GM12878 (cell line): ENCODE data around the gene SALL1.

Experiments
- EP300 ChIP-seq, 2 experiments: fragments of 150-350 bp in 1 of 2; IDR thresholded peaks; 2 replicates each; pipeline ENCODE4 v1.6.1; 2011 to 2012; ENCODE audit warnings: low read depth in 2 of 2, low read length in 2 of 2, borderline replicate concordance in 1 of 2, improper control_type of control experiment in 1 of 2, inconsistent platforms in 1 of 2; ENCODE audit not compliant: control insufficient read depth in 1 of 2
- JUNB ChIP-seq: IDR thresholded peaks from 2 replicates; pipeline ENCODE4 v1.6.1; 2016; ENCODE audit warnings: antibody characterized with exemption, mild to moderate bottlenecking
- TF ChIP-seq, protein P1 (sequence below), 3 experiments: IDR thresholded peaks in 2 of 3; conservative IDR thresholded peaks in 1 of 3; 2 replicates each; pipeline ENCODE4 v1.5.1; 2011; ENCODE audit warnings: low read depth in 3 of 3, low read length in 3 of 3, mild to moderate bottlenecking in 3 of 3, control low read depth in 2 of 3, moderate library complexity in 2 of 3, inconsistent platforms in 1 of 3, mixed read lengths in 1 of 3; ENCODE audit not compliant: control insufficient read depth in 2 of 3, insufficient read depth in 1 of 3; ENCODE audit errors: extremely low read depth in 1 of 3

- TF ChIP-seq, protein P1, sequence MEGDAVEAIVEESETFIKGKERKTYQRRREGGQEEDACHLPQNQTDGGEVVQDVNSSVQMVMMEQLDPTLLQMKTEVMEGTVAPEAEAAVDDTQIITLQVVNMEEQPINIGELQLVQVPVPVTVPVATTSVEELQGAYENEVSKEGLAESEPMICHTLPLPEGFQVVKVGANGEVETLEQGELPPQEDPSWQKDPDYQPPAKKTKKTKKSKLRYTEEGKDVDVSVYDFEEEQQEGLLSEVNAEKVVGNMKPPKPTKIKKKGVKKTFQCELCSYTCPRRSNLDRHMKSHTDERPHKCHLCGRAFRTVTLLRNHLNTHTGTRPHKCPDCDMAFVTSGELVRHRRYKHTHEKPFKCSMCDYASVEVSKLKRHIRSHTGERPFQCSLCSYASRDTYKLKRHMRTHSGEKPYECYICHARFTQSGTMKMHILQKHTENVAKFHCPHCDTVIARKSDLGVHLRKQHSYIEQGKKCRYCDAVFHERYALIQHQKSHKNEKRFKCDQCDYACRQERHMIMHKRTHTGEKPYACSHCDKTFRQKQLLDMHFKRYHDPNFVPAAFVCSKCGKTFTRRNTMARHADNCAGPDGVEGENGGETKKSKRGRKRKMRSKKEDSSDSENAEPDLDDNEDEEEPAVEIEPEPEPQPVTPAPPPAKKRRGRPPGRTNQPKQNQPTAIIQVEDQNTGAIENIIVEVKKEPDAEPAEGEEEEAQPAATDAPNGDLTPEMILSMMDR (IDR thresholded peaks at IDR 0.05 in 2 of 3, conservative IDR thresholded peaks at IDR 0.05 in 1 of 3; ENCODE audit: control insufficient read depth in 2 of 3, extremely low read depth in 1 of 3, insufficient read depth in 1 of 3, low read depth in 3 of 3, low read length in 3 of 3): no peak
- TF ChIP-seq EP300 (IDR thresholded peaks at IDR 0.05; ENCODE audit: borderline replicate concordance in 1 of 2, control insufficient read depth in 1 of 2, low read depth in 2 of 2, low read length in 2 of 2): no peak
- TF ChIP-seq JUNB: no peak
These were observed 2.3 kb downstream of the SALL1 start for GRCh38 chr16:51148678-51149228.
